Osteocyte (in vitro differentiated cells): ENCODE data around the gene DHRS7B. TPM values are rescaled to one million over a fixed set of nuclear protein-coding genes. Genes with fewer than 3 reads are reported as not detected.
"Not testable (repeated sequence)": the region's sequence is repeated elsewhere in the genome, so short reads cannot be mapped to it uniquely, and the experiment has no call there.

Experiments
- DNase-seq: peaks from one replicate; pipeline ENCODE4 v3.0.0; 2021; ENCODE audit warnings: mixed read lengths; ENCODE audit not compliant: unreplicated experiment; ENCODE audit errors: extremely low spot score
- H3K27ac Mint-ChIP-seq: one replicate; pipeline ENCODE4 v1.8.0; 2021; ENCODE audit warnings: mild to moderate bottlenecking, mixed read lengths; ENCODE audit not compliant: unreplicated experiment
- H3K27me3 Mint-ChIP-seq: one replicate; pipeline ENCODE4 v1.8.0; 2021; ENCODE audit warnings: mixed read lengths; ENCODE audit not compliant: unreplicated experiment
- H3K36me3 Mint-ChIP-seq: one replicate; pipeline ENCODE4 v1.8.0; 2021; ENCODE audit warnings: mixed read lengths; ENCODE audit not compliant: unreplicated experiment
- H3K4me1 Mint-ChIP-seq: one replicate; pipeline ENCODE4 v1.8.0; 2021; ENCODE audit warnings: mixed read lengths; ENCODE audit not compliant: unreplicated experiment
- H3K4me3 Mint-ChIP-seq: one replicate; pipeline ENCODE4 v1.8.0; 2021; ENCODE audit warnings: mild to moderate bottlenecking, moderate library complexity, mixed read lengths; ENCODE audit not compliant: unreplicated experiment
- H3K9me3 Mint-ChIP-seq: one replicate; pipeline ENCODE4 v1.8.0; 2021; ENCODE audit warnings: mixed read lengths; ENCODE audit not compliant: unreplicated experiment
- CTCF ChIP-seq: fragments of 200-600 bp; sonication (generic); IDR thresholded peaks from 2 replicates; pipeline ENCODE4 v1.5.0; 2021; ENCODE audit warnings: antibody characterized with exemption, mild to moderate bottlenecking, moderate library complexity
- total RNA-seq: library from RNA; stranded (reverse); gene quantifications from 2 replicates; pipeline ENCODE4 v1.2.1, GENCODE V29; 2021

Gene DHRS7B
- total RNA-seq, 1 donor from 2014 or later, result 15.7 TPM

- no peak for TF ChIP-seq CTCF
- no peak for DNase-seq
- Mint-ChIP-seq H3K27ac (no peak overlapping the region), H3K9me3 (no peaks in the 10 kb centered on the region), H3K4me3 (no peak overlapping the region), H3K36me3 (no peaks in the 10 kb centered on the region), H3K4me1 (no peaks in the 10 kb centered on the region), H3K27me3 (peaks cover 51% of the 10 kb centered on the region)
Measured at GRCh38 chr17:21108651-21109050, 18.1 kb upstream of the DHRS7B start.

- Mint-ChIP-seq H3K36me3 (no peaks in the 10 kb centered on the region), H3K9me3 (no peaks in the 10 kb centered on the region), H3K4me1 (no peaks in the 10 kb centered on the region), H3K4me3 (no peak overlapping the region), H3K27me3 (peaks cover 50% of the 10 kb centered on the region), H3K27ac (no peak overlapping the region)
- DNase-seq, result no peak
- TF ChIP-seq CTCF, result no peak
Measured at GRCh38 chr17:21113049-21113690, 13.6 kb upstream of the DHRS7B start.

- Mint-ChIP-seq H3K4me3 (no peak overlapping the region), H3K27ac (no peak overlapping the region), H3K4me1 (no peaks in the 10 kb centered on the region), H3K9me3 (no peaks in the 10 kb centered on the region), H3K27me3 (peaks cover 45% of the 10 kb centered on the region), H3K36me3 (no peaks in the 10 kb centered on the region)
- no peak for DNase-seq
- TF ChIP-seq CTCF, result no peak
Measured at GRCh38 chr17:21113716-21114115, 13.0 kb upstream of the DHRS7B start.

- H3K4me3 Mint-ChIP-seq, H3K9me3 Mint-ChIP-seq, H3K27ac Mint-ChIP-seq, DNase-seq, H3K36me3 Mint-ChIP-seq, H3K4me1 Mint-ChIP-seq: not testable (repeated sequence)
- H3K27me3 Mint-ChIP-seq, result peaks cover 38% of the 10 kb centered on the region
Measured at GRCh38 chr17:21114791-21115190, 12.0 kb upstream of the DHRS7B start.

- DNase-seq, result no peak
- Mint-ChIP-seq H3K9me3 (no peaks in the 10 kb centered on the region), H3K4me1 (peaks cover 4% of the 10 kb centered on the region), H3K4me3 (no peak overlapping the region), H3K27me3 (peaks cover 53% of the 10 kb centered on the region), H3K36me3 (no peaks in the 10 kb centered on the region), H3K27ac (no peak overlapping the region)
- peak; percentile 86 for TF ChIP-seq CTCF
Measured at GRCh38 chr17:21119247-21119918, 7.4 kb upstream of the DHRS7B start.
